Suprapubic skin (tissue), 4 donors: Measurements from ENCODE around the gene P2RY12.

Source experiments
- CTCF ChIP-seq, 2 donors: fragments of 200-600 bp in 1 of 2; fragments of 450-650 bp in 1 of 2; sonication (generic) in 1 of 2; IDR thresholded peaks; one replicate each; pipeline ENCODE4 v1.5.1; 2016 to 2019; ENCODE audit warnings: antibody characterized with exemption in 2 of 2, mild to moderate bottlenecking in 1 of 2, moderate library complexity in 1 of 2
- EP300 ChIP-seq: sonication (generic); formaldehyde crosslinking; IDR thresholded peaks from one replicate; pipeline ENCODE4 v1.6.1; 2017; ENCODE audit warnings: antibody characterized with exemption
- POLR2A ChIP-seq, 2 donors: fragments of 450-650 bp; IDR thresholded peaks; one replicate each; pipeline ENCODE4 v1.6.1; 2017; ENCODE audit warnings: antibody characterized with exemption in 2 of 2, mild to moderate bottlenecking in 2 of 2, moderate library complexity in 2 of 2
- POLR2AphosphoS5 ChIP-seq, 3 donors: sonication (generic); formaldehyde crosslinking; IDR thresholded peaks; one replicate each; pipeline ENCODE4 v1.6.1; 2017; ENCODE audit warnings: antibody characterized with exemption in 3 of 3

GRCh38 chr3:151306168-151306810 lies 78.3 kb downstream of the P2RY12 start:
- TF ChIP-seq POLR2A (IDR thresholded peaks at IDR 0.05) (no peak), CTCF (IDR thresholded peaks at IDR 0.05) (no peak), EP300 (no peak), POLR2AphosphoS5 (IDR thresholded peaks at IDR 0.05) (no peak)
